PFSK-1 (cell line): ENCODE results near the gene SERPINH1.

Experiments
- FOXP2 ChIP-seq: optimal IDR thresholded peaks from 2 replicates; pipeline ENCODE3; 2011; ENCODE audit warnings: borderline replicate concordance, control low read depth, inconsistent platforms; ENCODE audit not compliant: insufficient read depth; ENCODE audit errors: extremely low read length, extremely low read depth
- POLR2AphosphoS5 ChIP-seq: IDR thresholded peaks from 2 replicates; pipeline ENCODE4 v1.6.1; 2012; ENCODE audit warnings: low read depth, mild to moderate bottlenecking, control low read depth, low read length, moderate library complexity
- SIN3A ChIP-seq: IDR thresholded peaks from 2 replicates; pipeline ENCODE4 v1.6.1; 2012; ENCODE audit warnings: mild to moderate bottlenecking, low read length, moderate library complexity, borderline replicate concordance; ENCODE audit not compliant: insufficient read depth
- TAF1 ChIP-seq: IDR thresholded peaks from 2 replicates; pipeline ENCODE4 v1.6.1; 2012; ENCODE audit warnings: low read length, control low read depth, borderline replicate concordance; ENCODE audit not compliant: insufficient read depth
- TF ChIP-seq, protein P1 (sequence below), 2 experiments: IDR thresholded peaks; 2 replicates each; pipeline versions ENCODE4 v1.6.1 to v1.8.0; 2011 to 2012; ENCODE audit warnings: low read depth in 2 of 2, low read length in 2 of 2, control low read depth in 1 of 2, inconsistent platforms in 1 of 2, mild to moderate bottlenecking in 1 of 2, moderate library complexity in 1 of 2; ENCODE audit not compliant: insufficient read depth in 1 of 2

SERPINH1 gene

GRCh38 chr11:75597636-75598035, 35.6 kb downstream of the SERPINH1 start:
- TF ChIP-seq POLR2AphosphoS5 (no peak), SIN3A (no peak), TAF1 (no peak), FOXP2 (no peak)
- TF ChIP-seq, protein P1, sequence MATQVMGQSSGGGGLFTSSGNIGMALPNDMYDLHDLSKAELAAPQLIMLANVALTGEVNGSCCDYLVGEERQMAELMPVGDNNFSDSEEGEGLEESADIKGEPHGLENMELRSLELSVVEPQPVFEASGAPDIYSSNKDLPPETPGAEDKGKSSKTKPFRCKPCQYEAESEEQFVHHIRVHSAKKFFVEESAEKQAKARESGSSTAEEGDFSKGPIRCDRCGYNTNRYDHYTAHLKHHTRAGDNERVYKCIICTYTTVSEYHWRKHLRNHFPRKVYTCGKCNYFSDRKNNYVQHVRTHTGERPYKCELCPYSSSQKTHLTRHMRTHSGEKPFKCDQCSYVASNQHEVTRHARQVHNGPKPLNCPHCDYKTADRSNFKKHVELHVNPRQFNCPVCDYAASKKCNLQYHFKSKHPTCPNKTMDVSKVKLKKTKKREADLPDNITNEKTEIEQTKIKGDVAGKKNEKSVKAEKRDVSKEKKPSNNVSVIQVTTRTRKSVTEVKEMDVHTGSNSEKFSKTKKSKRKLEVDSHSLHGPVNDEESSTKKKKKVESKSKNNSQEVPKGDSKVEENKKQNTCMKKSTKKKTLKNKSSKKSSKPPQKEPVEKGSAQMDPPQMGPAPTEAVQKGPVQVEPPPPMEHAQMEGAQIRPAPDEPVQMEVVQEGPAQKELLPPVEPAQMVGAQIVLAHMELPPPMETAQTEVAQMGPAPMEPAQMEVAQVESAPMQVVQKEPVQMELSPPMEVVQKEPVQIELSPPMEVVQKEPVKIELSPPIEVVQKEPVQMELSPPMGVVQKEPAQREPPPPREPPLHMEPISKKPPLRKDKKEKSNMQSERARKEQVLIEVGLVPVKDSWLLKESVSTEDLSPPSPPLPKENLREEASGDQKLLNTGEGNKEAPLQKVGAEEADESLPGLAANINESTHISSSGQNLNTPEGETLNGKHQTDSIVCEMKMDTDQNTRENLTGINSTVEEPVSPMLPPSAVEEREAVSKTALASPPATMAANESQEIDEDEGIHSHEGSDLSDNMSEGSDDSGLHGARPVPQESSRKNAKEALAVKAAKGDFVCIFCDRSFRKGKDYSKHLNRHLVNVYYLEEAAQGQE (IDR thresholded peaks at IDR 0.05; ENCODE audit: insufficient read depth in 1 of 2, low read depth in 2 of 2, low read length in 2 of 2) = no peak

- TF ChIP-seq, protein P1 (IDR thresholded peaks at IDR 0.05; ENCODE audit: insufficient read depth in 1 of 2, low read depth in 2 of 2, low read length in 2 of 2) = no peak
Observed at GRCh38 chr11:75598264-75598663, 36.2 kb downstream of the SERPINH1 start.

DNA sequence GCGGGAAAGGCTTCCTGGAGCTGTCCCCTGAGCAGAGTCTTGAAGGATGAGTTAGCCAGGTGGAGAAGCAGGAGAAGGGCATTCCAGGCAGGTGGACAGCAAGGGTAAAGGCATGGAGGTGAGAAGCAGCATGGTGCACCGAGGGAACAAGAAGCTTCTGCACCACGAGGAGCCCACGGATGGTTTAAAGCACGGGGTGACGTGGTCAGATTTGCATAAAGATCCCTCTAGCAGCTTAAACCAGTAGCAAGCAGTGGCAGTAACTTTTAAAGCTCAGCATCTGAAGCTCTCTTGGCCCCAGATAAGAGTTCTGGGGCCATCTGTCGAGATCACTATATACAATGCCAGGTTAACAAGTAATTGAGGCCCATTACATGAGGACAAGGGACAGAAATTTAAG, 36.8 kb downstream of the SERPINH1 start:
- TF ChIP-seq SIN3A (no peak), TAF1 (no peak), POLR2AphosphoS5 (no peak), FOXP2 (no peak)
- TF ChIP-seq, protein P1 (IDR thresholded peaks at IDR 0.05; ENCODE audit: insufficient read depth in 1 of 2, low read depth in 2 of 2, low read length in 2 of 2) = no peak

DNA sequence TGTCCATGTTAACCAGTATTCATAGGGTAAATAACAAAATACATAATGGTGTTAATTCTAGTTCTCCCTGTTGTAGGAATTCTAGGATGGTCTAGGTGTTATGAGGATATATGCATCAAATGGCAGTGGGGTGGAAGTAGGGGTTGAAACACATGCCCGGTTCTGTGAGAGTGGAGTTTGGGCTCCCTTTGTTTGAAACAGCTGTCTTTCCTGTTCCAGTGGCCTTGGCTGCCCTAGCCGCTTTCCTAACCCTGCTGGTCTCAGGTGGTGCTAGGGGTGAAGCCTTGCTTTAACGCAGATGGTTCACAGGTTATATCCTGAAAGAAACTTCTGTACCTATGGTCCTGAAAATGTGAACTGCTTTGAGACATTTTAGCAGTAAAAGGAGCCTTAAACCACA, 38.3 kb downstream of the SERPINH1 start:
- no peak for TF ChIP-seq FOXP2

- TF ChIP-seq TAF1 (no peak), POLR2AphosphoS5 (no peak)
- TF ChIP-seq, protein P1 (IDR thresholded peaks at IDR 0.05; ENCODE audit: insufficient read depth in 1 of 2, low read depth in 2 of 2, low read length in 2 of 2) = no peak
Observed at GRCh38 chr11:75601494-75601893, 39.4 kb downstream of the SERPINH1 start.

DNA sequence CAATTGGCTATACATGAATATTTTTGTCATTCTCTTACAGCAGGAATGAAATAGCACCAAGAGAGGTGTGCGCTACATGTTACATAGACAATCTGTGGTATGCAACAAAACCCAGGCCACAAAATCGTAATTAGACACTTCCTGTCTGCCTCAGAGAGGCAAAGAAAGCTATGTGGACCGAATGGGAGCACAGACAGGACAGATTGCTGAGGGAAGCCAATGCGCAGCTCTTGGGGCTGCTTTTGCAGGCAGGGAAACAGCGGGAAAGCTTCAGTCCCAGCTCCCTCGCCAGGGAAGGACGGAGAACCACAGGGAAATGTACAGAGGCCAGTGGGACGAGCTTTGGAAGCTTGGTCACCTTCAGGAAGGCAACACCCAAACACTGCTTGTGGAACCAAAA, 40.9 kb downstream of the SERPINH1 start:
- TF ChIP-seq POLR2AphosphoS5 (no peak), SIN3A (no peak), FOXP2 (no peak), TAF1 (no peak)
- TF ChIP-seq, protein P1 (IDR thresholded peaks at IDR 0.05; ENCODE audit: insufficient read depth in 1 of 2, low read depth in 2 of 2, low read length in 2 of 2) = no peak
